ENCODE results near the gene PATL1.

PATL1 gene

GRCh38 chr11:59611570-59612565 is 57.0 kb downstream of the PATL1 start:
- peak; percentile 94 for DNase-seq

GRCh38 chr11:59610289-59610688 is 58.5 kb downstream of the PATL1 start:
- DNase-seq: no peak

GRCh38 chr11:59607703-59608454 is 61.0 kb downstream of the PATL1 start:
- peak; percentile 48 for DNase-seq

GRCh38 chr11:59602432-59602831 is 66.4 kb downstream of the PATL1 start:
- DNase-seq: no peak

- no peak for DNase-seq
Measured at GRCh38 chr11:59601788-59602187, 67.0 kb downstream of the PATL1 start.

- DNase-seq: no peak
Measured at GRCh38 chr11:59600636-59601035, 68.2 kb downstream of the PATL1 start.

- no peak for DNase-seq
Measured at GRCh38 chr11:59600234-59600633, 68.6 kb downstream of the PATL1 start.

- no peak for DNase-seq
Measured at GRCh38 chr11:59598961-59599360, 69.9 kb downstream of the PATL1 start.
